DND-41 (cell line): ENCODE measurements around the gene ITPR2.

ENCODE experiments used
- CTCF ChIP-seq: IDR thresholded peaks from 2 replicates; pipeline ENCODE4 v1.5.1; 2012; ENCODE audit warnings: borderline replicate concordance, low read length, moderate library complexity, mild to moderate bottlenecking; ENCODE audit not compliant: poor library complexity, severe bottlenecking; ENCODE audit errors: extremely low read depth
- EZH2 ChIP-seq: IDR thresholded peaks from 3 replicates; pipeline ENCODE4 v1.6.1; 2012; ENCODE audit warnings: borderline replicate concordance, low read depth, mild to moderate bottlenecking, moderate library complexity, low read length, inconsistent platforms; ENCODE audit not compliant: severe bottlenecking

- no peak for TF ChIP-seq CTCF
- no peak for TF ChIP-seq EZH2
Observed at GRCh38 chr12:26347300-26347699, 485.7 kb downstream of the ITPR2 start.
